ENCODE results near the gene HAGHL.

HAGHL gene, protein sequence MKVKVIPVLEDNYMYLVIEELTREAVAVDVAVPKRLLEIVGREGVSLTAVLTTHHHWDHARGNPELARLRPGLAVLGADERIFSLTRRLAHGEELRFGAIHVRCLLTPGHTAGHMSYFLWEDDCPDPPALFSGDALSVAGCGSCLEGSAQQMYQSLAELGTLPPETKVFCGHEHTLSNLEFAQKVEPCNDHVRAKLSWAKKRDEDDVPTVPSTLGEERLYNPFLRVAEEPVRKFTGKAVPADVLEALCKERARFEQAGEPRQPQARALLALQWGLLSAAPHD

DNA sequence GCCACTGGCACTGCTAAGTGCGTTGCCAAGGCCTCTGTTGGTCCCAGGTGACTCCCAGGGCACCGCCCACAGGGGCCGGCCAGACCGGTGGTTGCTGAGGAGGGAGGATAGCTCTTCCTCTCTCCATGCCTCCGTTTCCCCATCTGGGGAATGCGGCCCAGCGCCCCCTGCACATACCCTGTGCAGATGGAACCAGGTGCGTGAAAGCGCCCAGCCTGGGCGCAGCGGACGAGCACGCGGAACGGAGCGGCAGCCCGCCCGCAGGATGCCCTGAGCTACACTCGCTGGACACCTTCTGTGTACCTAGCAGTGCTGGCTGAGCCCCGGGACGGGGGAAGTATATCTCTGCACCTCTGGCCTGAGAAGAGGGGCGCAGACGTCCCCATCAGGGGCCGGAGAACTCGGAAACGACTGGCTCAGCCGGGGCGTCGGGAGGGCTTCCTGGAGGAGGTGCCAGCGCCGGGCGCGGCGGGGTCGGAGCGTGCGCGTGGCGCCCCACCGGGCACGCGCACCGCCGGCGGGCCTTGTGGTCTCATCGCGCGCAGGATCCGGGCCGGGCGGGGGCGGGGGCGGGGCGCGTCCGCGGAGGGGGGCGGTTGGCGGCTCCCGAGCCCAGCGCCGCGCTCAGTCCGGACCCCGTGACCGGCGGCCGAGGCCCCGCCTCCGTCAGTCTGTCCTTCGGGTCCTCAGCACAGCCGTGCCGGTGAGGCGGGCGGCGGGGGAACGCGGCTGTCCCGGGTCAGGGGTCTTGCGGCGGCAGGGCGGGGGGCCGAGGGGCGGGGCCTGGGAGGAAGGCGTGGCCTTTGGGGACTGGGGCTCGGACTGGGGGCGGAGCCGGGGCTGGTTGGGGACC is at the start of gene HAGHL, which contains the start of gene CCDC78:
Gene HAGHL, plus strand, starts transcription at position 669 of the 853 bp plus-strand sequence. CDS start 404 bp downstream, outside the sequence.
Gene CCDC78, minus strand, starts transcription at position 6 of the 853 bp plus-strand sequence. CDS start 76 bp downstream, outside the sequence.
- no peak for FAIRE-seq

DNA sequence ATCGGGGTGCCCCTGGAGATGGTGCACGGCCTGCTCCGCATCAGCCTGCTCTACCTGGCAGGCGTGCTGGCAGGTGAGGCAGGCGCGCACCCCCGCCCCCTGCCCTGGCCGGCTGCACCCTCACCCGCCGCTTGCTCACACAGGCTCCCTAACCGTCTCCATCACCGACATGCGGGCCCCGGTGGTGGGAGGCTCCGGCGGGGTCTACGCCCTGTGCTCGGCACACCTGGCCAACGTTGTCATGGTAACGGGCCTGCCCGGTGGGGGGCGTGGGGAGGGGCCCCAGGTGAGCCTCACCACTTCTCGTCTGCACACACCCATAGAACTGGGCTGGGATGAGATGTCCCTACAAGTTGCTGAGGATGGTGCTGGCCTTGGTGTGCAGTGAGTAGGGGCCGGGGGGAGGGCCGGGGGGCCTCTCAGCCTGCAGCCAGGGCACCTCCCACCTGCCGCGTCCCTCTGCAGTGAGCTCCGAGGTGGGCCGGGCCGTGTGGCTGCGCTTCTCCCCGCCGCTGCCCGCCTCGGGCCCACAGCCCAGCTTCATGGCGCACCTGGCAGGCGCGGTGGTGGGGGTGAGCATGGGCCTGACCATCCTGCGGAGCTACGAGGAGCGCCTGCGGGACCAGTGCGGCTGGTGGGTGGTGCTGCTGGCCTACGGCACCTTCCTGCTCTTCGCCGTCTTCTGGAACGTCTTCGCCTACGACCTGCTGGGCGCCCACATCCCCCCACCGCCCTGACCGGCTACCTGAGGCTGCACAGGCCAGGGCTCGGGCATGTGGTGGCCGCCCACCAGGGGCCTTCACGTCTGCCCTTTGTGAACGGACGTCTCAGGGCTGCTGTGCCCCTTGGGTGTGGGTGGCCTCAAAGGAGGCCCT is 49.4 kb upstream of the HAGHL start:
- no peak for FAIRE-seq

- FAIRE-seq: no peak
Measured at GRCh38 chr16:678209-678857, 48.6 kb upstream of the HAGHL start.

GRCh38 chr16:678858-679813 is 47.8 kb upstream of the HAGHL start:
- FAIRE-seq: no peak

DNA sequence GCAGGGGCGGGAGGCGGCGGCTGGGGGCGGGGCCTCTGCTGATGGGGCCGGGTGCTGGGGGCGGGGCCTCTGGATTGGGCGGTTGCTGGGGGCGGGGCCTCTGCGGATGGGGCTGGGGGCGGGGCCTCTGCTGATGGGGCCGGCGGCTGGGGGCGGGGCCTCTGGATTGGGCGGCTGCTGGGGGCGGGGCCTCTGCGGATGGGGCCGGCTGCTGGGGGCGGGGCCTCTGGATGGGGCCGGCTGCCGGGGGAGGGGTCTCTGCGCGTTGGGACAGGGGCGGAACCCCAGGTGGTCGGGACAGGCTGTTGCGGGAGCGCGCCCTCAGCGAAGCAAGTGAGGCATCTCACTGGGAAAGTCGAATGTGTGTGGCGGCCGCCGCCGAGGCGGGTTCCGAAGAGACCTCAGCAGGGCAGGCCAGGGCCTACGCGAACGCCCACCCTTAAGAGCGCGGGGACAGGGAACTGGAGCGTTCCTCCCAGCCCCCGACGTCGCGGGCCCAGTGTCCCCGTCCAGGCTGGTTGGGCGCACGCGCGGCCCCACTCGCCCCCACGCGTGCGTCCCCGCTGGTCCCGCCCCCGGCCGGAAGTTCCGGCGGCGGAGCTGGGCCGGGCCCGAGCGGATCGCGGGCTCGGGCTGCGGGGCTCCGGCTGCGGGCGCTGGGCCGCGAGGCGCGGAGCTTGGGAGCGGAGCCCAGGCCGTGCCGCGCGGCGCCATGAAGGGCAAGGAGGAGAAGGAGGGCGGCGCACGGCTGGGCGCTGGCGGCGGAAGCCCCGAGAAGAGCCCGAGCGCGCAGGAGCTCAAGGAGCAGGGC is 46.9 kb upstream of the HAGHL start, which contains the start of gene STUB1:
Gene STUB1, plus strand, starts transcription at position 597 of the 811 bp plus-strand sequence. Its CDS starts 116 bp downstream, at position 713.
- no peak for FAIRE-seq

- no peak for FAIRE-seq
Measured at GRCh38 chr16:680625-680945, 46.3 kb upstream of the HAGHL start.

GRCh38 chr16:680967-681745 is 45.8 kb upstream of the HAGHL start:
- no peak for FAIRE-seq

GRCh38 chr16:681746-682427 is 45.0 kb upstream of the HAGHL start:
- no peak for FAIRE-seq

GRCh38 chr16:682493-683395 is 44.2 kb upstream of the HAGHL start:
- FAIRE-seq: no peak

GRCh38 chr16:683396-684070 is 43.4 kb upstream of the HAGHL start:
- FAIRE-seq: no peak

- no peak for FAIRE-seq
Measured at GRCh38 chr16:684071-684794, 42.7 kb upstream of the HAGHL start, which contains the start of gene JMJD8. Gene JMJD8, minus strand, starts transcription at chr16:684334. Its CDS starts 15 bp downstream, at chr16:684319.

DNA sequence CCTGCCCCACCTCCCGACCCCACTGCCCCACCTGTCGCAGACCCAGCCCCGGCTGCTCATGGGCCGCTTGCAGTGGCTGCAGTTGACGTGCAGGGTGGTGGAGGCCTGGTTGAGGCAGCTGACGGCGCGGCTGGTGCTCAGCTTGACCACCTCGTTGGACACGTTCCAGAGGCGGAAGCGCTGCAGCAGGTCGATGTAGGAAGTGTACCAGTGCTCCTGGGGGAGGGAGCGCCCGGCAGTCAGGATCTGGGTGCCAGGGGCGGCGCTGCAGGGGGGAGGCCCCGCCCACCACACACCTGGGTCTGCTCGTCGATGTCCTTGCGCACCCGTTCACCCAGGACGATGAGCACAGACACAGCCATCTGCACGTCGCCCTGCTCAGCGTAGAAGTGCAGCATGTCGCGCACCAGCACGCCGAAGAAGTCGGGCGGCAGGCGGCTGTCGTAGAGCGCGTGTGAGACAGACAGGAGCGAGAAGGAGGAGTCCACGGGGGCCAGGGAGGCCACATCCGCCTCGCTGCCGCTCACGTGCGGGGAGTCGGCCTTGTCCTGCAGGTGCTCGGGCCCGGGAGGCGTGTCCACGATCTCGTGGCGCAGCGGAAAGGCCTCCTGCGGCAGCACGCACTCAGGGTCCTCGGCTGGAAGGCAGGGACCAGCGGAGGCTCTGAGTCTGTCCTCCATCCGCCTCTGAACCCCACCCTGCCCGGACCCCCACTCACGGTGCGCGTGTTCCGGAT is 41.8 kb upstream of the HAGHL start:
- FAIRE-seq: no peak

DNA sequence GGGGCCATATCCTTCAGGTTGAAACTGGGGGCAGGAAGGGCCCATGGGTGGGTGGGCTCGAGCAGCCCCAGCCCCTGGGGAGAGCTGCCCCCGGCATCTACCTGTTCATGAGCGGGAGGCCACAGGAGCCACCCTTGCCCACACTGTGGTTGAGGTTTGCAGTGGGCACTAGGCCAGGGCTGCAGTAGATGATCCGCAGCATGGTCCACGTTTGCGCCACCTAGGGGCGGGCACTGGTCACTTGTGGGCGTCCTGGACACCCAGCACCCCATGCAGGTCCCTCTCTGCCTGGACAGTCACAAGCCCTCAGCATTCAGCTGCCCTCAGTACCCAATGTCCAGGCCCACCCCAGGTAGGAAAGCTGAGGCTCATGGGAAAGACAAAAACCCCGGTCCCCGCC is 40.9 kb upstream of the HAGHL start:
- FAIRE-seq: no peak

- FAIRE-seq: no peak
Measured at GRCh38 chr16:686459-687260, 40.2 kb upstream of the HAGHL start.

DNA sequence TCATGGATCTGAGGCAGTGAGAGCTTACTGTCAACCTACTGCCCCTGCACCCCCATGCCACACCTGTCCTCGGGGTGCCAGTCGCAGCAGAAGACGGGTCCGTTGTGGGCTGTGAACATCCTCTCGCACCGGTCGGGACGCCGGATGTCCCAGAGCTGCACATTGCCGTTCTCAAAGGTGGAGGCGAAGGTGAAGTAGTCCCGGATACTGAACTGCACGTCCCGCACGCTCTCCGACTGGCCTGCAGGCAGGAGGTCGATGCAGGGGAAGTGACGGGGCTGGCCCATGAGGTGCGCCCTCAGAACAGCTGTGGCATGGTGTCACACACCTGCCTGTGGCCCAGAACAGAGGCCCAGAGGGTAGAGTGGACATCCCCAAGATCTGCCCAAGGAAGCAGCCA is 39.4 kb upstream of the HAGHL start:
- FAIRE-seq: no peak
